HG02623 (cell line): Measurements from ENCODE around the gene ARHGEF12.

Experiments
- ATAC-seq: cut with Tn5 transposase; IDR thresholded peaks from one replicate; pipeline ENCODE4 v1.9.1; 2021; ENCODE audit warnings: moderate library complexity; ENCODE audit not compliant: unreplicated experiment

The ARHGEF12 gene, protein sequence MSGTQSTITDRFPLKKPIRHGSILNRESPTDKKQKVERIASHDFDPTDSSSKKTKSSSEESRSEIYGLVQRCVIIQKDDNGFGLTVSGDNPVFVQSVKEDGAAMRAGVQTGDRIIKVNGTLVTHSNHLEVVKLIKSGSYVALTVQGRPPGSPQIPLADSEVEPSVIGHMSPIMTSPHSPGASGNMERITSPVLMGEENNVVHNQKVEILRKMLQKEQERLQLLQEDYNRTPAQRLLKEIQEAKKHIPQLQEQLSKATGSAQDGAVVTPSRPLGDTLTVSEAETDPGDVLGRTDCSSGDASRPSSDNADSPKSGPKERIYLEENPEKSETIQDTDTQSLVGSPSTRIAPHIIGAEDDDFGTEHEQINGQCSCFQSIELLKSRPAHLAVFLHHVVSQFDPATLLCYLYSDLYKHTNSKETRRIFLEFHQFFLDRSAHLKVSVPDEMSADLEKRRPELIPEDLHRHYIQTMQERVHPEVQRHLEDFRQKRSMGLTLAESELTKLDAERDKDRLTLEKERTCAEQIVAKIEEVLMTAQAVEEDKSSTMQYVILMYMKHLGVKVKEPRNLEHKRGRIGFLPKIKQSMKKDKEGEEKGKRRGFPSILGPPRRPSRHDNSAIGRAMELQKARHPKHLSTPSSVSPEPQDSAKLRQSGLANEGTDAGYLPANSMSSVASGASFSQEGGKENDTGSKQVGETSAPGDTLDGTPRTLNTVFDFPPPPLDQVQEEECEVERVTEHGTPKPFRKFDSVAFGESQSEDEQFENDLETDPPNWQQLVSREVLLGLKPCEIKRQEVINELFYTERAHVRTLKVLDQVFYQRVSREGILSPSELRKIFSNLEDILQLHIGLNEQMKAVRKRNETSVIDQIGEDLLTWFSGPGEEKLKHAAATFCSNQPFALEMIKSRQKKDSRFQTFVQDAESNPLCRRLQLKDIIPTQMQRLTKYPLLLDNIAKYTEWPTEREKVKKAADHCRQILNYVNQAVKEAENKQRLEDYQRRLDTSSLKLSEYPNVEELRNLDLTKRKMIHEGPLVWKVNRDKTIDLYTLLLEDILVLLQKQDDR (N-terminal part only)

GRCh38 chr11:120335908-120336640, at the start of gene ARHGEF12:
TSS of gene ARHGEF12 (plus strand) at chr11:120336413. CDS start at chr11:120337244, 831 bp downstream.
- peak; percentile 59 for ATAC-seq

DNA sequence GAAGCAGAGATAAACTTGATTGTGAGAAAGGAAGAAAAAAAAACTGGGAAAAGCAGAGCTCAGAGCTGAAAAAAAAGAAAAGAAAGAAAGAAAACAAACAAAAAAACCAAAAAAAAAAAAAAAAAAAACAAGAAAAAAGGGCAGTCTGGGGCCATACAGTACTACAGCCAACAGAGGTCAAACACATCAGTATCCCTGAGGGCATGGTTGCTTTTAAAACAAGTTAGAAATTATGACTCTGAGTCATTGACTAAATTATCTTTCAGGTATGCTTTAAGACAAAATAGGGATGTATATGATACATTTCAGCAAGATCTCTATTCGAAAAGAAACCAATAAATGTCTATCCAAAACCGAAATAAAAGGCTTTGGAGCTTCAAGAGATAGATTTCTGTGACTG, 48.2 kb upstream of the ARHGEF12 start:
- ATAC-seq, result no peak

GRCh38 chr11:120289426-120289825, 46.8 kb upstream of the ARHGEF12 start:
- ATAC-seq, result no peak

DNA sequence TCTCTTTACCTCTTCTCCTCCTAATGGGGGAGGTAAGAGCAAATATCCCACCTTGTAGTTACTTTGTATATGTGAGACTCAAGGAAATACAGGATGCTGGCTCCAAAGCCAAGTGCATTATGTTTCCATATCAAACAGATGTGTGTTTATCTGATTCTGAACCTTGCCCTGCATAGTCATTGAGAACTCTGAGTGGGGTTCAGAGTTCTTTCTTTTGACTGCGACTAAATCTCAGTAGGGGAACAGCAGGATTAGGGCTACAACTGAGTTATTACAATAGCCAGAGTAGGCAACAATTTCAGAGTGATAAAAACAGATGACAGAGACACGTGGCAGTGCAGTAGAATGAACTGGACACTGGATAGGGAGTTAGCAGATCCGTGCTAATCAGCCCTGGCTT, 45.3 kb upstream of the ARHGEF12 start:
- no peak for ATAC-seq

DNA sequence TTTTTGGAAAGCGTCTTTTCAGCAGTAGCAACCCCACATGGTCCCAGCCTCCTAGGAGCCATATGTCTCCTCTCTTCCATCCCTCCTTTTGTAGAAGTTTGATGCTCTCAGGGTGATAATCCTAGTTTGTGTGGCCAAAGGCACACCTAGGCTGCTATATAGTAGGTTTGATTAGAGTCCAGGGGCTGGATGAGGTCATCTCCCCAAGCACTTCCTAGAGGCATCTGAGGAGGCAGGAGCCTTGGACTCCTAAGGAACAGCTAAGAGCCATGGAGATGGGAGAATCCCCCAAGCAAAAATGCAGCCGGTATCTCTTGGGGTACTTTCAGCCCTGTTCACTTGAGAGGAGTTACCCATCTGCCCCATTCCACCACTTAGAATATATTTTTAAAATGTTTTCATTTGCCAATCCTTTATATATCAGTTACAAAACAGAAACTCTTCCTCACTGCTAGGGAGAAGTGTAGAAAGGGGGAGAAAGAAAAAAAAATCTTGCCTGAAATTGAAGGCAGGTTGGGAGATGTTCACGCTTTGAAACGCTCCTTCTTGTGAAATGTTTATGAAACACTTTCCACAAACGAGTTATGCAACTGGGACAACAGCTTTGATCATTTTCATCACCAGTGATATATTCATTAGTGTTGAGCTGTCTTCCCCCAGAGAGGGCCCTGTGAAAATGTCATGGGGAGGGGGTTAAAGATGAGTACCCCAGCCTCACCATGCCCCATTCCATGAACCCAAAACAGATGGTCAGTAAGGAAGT, 43.0 kb upstream of the ARHGEF12 start:
- no peak for ATAC-seq

DNA sequence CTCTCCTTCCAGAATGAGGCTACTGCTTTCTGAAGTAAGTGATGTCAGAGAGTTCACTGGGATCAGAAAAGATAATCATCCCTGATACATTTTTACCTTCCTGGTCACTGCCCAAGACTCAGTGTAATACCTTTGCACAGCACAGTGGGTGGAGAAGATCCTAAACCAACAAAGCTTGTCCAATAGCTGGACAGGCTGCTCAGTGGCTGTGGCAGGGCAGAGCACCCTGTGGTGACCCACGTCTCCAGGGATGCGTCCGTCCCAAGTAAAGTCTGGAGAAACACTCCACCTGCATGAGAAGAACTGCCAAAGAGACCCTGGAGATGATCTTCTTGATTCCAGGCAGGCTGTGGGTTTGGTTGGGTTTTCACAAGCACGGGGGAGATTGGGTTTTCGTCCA, 42.1 kb upstream of the ARHGEF12 start:
- no peak for ATAC-seq

- no peak for ATAC-seq
Observed at GRCh38 chr11:120295099-120295498, 41.1 kb upstream of the ARHGEF12 start.

GRCh38 chr11:120296554-120296953, 39.7 kb upstream of the ARHGEF12 start:
- no peak for ATAC-seq

DNA sequence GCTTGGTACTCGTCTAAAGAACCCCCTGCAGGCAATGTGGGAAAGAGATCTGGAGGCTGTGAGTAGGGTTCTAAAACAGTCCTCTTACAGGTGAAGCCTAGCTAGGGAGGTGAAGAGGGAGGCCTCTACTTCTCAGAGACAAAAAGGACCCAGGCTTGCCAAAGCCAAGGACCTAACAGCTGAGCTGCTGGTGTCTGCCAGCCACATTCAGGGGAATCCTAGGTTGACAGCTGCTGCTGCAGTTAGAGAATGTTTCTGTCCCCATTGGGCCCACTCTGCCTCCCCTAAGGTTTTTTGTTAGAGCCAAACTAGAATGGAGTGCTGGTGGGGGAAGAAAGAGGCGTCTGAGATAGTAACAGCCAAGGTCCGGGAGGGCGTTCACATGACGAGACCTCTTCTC, 37.8 kb upstream of the ARHGEF12 start:
- ATAC-seq, result no peak

- ATAC-seq, result no peak
Observed at GRCh38 chr11:120302001-120302805, 34.0 kb upstream of the ARHGEF12 start.

DNA sequence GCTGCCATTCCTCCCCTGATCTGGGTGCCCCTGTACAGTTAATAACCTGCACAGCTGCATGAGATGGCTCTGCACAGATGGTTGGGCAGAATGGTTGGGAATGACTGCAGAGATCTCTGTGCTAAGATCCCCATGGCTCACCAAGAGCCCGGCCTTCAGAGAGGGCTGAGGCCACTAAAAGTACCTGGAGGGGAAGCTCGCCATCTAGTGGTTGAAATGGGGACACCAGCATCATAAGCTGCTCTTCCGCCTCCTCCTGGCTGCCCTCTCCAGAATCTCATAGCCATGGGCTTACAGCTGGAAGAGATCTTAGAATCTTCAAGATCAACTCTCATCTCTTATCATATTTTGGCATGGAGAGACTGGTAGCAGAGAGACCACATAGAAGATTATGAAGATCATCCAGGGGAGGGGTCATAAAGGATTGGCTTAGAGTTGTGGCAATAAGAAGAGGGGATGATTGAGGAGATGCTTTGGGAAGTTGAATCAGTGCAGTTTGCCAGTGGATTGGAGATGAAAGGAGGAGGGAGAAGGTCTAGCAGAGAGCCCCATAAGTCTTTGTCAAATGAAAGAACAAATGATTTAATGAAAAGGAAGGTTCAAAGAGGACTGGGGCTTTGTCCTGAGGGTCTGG, 33.1 kb upstream of the ARHGEF12 start:
- no peak for ATAC-seq

DNA sequence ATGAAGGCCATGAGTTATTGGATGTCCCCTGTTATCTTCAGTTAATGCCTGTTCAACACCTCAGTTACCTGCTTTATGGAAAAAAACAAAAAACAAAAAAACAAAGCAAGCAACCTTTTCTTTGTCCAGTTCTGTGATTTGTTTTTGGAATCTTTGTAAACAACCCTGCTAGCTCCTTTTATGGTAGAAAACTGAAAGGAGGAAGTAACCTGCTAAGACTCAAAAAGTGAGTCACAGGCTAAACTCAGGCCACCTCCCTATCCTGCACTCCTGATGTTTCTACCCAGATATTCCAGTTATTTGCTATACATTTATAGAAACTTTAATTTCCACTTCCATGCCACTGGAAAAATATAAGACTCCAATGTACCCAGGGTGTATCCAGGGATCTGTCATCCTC, 31.7 kb upstream of the ARHGEF12 start:
- ATAC-seq, result no peak

GRCh38 chr11:120305286-120305685, 30.9 kb upstream of the ARHGEF12 start:
- no peak for ATAC-seq

DNA sequence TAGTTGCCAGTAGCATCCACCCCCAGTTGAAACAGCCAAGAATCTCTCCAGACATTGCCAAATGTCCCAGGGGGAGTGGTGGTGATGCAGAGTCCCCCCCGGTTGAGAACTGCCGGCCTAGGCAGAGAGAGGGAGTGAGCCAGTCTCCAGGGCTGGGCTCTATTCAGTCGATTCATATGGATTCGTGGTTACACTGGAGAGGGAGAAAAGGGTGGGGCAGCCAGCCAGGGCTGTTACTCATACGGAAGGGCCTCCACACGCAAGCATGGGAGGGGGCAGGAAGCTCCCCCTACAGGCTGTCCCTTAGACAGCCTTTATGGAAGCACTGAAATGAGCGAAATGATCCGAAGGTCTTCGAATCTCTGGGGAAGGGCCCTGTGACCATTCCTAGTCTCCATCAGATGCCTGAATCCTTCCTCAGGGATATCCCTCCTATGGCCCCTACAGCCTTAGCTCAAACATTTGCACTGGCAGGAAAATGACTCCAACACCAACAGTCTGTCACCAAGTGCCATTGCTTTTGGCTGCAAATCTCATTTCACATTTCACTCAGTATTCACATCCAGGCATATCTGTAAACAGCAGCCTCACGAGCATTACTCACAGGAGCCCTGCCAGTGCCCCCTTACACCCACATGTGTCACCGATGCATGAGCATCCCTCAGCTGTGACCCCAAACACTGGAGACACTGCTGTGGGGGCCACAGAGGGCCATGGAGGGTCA, 29.5 kb upstream of the ARHGEF12 start:
- ATAC-seq, result no peak

DNA sequence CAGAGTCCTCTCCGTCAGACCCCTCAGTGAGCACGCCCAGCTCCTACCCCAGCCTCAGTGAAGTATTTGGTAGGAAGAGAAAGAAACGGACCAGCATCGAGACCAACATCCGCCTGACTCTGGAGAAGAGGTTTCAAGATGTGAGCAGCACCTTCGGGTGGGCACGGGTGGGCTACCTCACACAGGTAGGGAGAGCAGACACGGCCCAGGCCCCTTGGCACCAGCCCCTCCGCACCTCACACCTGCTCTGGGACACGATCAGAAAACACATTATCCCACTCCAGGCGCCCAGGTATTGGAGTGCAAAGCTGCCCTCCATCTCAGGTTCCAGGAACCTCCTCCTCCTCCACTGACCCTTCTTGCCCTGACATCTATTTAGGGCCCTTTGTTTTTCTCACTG, 28.7 kb upstream of the ARHGEF12 start:
- no peak for ATAC-seq

- ATAC-seq, result no peak
Observed at GRCh38 chr11:120308081-120308480, 28.1 kb upstream of the ARHGEF12 start.

GRCh38 chr11:120310870-120311269, 25.3 kb upstream of the ARHGEF12 start:
- no peak for ATAC-seq

- ATAC-seq, result no peak
Observed at GRCh38 chr11:120314861-120315260, 21.4 kb upstream of the ARHGEF12 start.
